SKM-1 (cell line): Measurements from ENCODE around the gene GLOD4.
"Not testable (repeated sequence)": the region's sequence is repeated elsewhere in the genome, so short reads cannot be mapped to it uniquely, and the experiment has no call there.

Source experiments
- DNase-seq: peaks from one replicate; lab custom pipeline; 2025; ENCODE audit not compliant: unreplicated experiment; lab: John Stamatoyannopoulos, UW

Gene GLOD4

GRCh38 chr17:778096-778495 lies 4.0 kb downstream of the GLOD4 start:
- DNase-seq = no peak

GRCh38 chr17:774313-774584 lies 7.8 kb downstream of the GLOD4 start:
- no peak for DNase-seq

- DNase-seq = no peak
Measured at GRCh38 chr17:773467-774312, 8.4 kb downstream of the GLOD4 start.

- no peak for DNase-seq
Measured at GRCh38 chr17:773016-773415, 9.1 kb downstream of the GLOD4 start.

GRCh38 chr17:767076-767475 lies 15.0 kb downstream of the GLOD4 start:
- DNase-seq = no peak

- DNase-seq = no peak
Measured at GRCh38 chr17:760371-760770, 21.7 kb downstream of the GLOD4 start.

- DNase-seq = no peak
Measured at GRCh38 chr17:759964-760363, 22.1 kb downstream of the GLOD4 start.

- DNase-seq = not testable (repeated sequence)
Measured at GRCh38 chr17:756010-756567, 26.0 kb downstream of the GLOD4 start.

- DNase-seq = not testable (repeated sequence)
Measured at GRCh38 chr17:755319-755961, 26.6 kb downstream of the GLOD4 start.

GRCh38 chr17:753418-753817 lies 28.7 kb downstream of the GLOD4 start:
- DNase-seq = no peak

- no peak for DNase-seq
Measured at GRCh38 chr17:752620-753219, 29.4 kb downstream of the GLOD4 start.

- DNase-seq = no peak
Measured at GRCh38 chr17:752002-752619, 30.0 kb downstream of the GLOD4 start, which contains the start of gene GEMIN4. Gene GEMIN4 (minus strand): TSS chr17:752264. CDS start chr17:752142, 122 bp downstream.

GRCh38 chr17:751269-752001 lies 30.6 kb downstream of the GLOD4 start:
- DNase-seq = no peak

- no peak for DNase-seq
Measured at GRCh38 chr17:750431-751037, 31.5 kb downstream of the GLOD4 start.

GRCh38 chr17:749359-749758 lies 32.7 kb downstream of the GLOD4 start:
- DNase-seq = not testable (repeated sequence)

GRCh38 chr17:748604-749003 lies 33.5 kb downstream of the GLOD4 start:
- DNase-seq = not testable (repeated sequence)

GRCh38 chr17:746783-747629 lies 35.1 kb downstream of the GLOD4 start:
- no peak for DNase-seq

GRCh38 chr17:746181-746580 lies 35.9 kb downstream of the GLOD4 start:
- no peak for DNase-seq

- no peak for DNase-seq
Measured at GRCh38 chr17:745406-745805, 36.7 kb downstream of the GLOD4 start.
